GM19099 (cell line): ENCODE measurements around the gene CRYL1.
A peak's percentile ranks its signal among the peaks of the same experiment; 100 is the strongest.

Experiments
- POLR2A ChIP-seq: IDR thresholded peaks from 3 replicates; pipeline ENCODE4 v1.6.1; 2011; ENCODE audit warnings: low read depth; ENCODE audit not compliant: insufficient read length; ENCODE audit errors: extremely low read depth

Gene CRYL1, protein sequence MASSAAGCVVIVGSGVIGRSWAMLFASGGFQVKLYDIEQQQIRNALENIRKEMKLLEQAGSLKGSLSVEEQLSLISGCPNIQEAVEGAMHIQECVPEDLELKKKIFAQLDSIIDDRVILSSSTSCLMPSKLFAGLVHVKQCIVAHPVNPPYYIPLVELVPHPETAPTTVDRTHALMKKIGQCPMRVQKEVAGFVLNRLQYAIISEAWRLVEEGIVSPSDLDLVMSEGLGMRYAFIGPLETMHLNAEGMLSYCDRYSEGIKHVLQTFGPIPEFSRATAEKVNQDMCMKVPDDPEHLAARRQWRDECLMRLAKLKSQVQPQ

DNA sequence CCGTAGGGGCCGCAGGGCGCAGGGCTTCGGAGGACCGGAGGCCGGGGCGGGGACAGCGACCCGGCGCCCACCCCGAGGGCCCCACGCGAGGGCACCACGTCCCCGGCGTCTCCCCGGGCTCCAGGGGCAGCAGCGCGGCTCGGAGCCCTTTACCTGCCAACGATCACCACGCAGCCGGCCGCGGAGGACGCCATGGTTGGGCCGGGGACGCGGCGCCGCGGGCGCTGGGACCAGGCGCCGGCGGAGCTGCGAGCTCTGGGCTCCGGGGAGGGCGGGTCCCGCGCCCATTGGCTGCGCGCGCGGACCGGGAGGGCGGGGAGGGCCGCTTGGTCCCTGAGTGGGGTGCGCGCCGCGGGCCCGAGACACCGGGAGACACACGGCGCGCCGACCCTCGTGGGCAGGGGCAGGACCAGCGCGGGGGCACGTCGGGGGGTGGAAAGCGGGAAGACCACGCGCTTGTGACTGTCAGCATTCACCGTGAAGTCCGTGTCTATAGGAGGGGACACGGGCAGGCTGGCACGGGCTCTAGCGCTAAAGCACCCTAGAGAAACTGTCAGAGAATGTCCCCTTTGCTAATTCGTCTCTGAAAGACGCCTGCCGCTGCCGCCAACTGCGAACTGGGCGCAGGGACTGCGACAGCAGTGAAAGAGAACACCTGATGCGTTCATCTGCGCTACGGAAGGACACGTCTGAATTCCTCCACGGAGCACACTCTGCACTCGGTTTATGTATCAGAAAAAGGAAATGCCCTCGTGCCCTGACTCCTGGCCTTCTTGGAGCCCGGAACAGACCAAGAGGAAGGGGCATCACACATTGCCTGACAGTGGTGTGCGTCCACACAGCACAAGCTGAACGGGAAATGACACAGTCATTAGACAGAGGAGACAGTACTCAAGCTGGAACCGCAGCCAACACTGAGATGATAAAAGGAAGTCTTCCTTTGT is at the start of gene CRYL1:
Gene CRYL1 (minus strand): TSS at position 257 of the 944 bp plus-strand sequence. CDS start 63 bp downstream, at position 194.
- TF ChIP-seq POLR2A: peak; percentile 76

DNA sequence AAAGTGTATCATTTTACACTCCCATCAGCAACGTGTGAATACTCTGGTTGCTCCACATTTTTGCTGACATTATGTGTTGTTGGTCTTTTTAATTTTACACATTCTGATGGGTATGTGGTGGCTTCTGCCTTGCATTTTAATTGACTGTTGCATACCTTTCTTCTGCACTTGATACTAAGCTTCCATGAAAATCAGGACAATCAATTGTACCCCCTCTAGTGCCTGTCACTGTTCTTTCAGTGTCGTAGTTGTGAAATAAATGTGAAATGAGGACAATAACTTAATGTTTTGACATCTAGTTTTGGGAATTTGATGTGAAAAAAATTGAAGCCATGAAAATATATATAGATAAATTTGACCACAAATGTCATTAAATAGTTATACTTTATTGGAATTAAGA is 48.0 kb upstream of the CRYL1 start:
- no peak for TF ChIP-seq POLR2A

DNA sequence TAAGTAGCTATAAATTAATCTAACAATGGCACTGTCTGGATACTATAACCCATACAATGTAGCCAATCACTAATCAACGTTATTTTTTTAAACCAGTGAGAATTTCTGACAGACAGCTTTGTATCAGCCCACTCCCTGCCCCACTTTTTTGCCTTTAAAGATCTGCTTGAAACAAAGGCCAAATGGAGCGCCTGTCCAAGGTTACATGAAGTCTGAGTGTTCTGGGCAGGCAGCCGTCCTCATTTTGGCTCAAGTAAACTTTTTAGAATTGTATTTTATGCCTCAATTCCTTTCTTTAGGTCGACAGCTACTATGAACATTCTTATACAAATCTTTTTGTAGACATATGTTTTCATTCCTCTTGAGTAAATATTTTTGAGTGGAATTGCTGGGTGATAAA is 47.5 kb upstream of the CRYL1 start:
- TF ChIP-seq POLR2A: no peak

DNA sequence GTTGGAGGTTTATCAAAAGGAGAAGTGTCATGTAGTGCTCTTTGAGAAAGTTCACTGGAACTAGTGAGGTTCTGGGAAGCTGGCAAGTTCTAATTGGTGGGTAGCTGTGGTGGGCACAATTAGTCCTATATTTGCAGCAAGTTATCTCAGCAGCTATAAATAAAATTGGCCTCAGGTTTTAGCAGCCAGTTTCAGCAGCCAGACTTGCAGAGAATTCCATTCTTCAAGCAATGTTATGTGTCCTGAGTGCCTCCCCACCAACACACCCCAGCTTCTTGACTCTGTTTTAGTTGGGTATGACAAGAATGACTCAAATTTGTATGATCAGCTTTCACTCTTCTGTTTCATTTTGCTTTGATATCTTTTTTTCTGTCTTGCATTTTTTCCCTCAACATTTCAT is 46.0 kb upstream of the CRYL1 start:
- no peak for TF ChIP-seq POLR2A

DNA sequence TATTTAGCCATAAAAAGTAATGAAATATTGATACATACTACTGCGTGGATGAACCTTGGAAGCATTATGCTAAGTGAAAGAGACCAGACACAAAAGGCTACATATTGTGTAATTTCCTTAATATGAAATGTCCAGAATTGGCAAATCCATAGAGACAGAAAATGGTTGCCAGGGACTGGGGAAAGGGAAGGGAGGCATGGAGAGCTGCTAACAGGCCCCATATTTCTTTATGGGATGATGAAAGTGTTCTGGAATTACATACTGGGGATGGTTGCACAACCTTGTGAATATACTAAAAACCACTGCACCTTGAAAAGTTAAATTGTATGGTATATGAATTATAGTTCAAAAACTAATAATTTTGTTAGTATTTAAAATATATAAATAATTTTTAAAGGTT is 44.9 kb upstream of the CRYL1 start:
- TF ChIP-seq POLR2A: no peak

DNA sequence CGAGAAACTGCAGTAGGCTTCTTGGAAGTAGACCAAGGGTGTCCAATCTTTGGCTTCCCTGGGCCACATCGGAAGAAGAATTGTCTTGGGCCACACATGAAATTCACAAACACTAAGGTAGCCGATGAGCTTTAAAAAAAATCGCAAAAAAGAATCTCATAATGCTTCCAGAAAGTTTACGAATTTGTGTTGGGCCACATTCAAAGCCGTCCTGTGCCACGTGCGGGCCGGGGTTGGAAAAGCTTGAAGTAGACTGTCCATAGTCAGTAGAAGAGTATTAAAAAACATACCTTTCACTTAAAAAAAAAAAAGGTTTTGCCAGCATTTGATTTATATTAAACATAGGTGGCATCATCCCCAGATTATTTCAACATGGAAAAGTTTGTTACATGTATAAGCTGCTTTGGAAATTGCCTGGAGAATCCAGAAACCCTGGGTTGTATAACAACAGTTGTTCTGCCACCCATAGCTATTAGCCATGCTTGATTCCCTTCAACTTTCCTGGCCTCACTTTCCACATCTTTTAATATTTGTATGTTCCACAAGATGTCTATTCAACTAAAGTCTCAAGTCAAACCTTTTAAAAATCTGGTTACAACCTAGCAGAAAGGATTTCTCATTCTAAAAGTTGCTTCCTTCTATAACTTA is 42.3 kb upstream of the CRYL1 start:
- no peak for TF ChIP-seq POLR2A

DNA sequence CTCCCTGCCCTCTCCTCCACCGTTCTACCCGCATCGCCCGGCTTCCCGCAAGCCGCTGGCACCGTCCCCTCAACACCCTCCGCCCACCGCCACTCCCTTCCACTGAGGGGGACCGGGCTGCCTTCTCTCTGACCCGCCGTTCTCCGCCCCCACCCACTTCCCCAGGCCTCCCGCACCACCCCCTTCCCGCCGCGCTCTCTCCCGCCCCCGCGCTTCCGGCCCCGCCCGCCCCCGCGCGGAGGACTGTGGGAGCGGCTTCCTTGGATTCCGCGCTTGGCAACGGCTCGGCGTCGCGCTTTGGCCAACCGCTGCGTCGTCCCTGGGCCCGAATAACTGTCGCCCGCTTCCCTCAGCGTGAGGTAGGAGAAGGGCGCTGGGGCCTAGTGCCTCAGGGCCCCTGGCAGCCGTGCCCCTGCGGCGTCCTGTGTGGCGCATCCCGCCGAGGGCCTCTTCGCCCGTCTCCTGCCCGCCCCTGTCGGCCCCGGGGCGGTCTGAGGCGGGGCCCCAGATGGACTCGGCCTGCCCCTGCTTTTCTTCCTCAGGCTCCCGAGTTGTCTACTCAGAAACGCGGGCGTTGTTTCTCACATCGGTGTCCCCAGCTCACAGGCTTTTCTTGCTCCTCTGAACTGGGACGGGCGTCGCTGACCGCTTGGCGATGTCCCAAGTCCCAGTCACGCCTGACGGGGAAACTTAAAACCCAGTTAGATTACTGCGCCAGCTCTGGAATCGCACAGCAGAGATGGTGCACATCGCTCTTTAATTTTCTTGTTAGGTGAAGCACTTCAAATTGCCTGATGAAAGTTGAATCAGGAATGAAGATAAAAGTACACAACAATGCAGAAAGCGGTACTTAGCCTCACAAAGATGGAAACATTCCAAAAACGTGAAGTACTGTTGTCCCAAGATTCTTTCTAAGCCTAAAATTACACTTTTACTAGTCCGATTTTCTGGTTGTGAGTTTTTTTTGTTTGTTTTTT is 41.5 kb upstream of the CRYL1 start, which contains the start of gene IFT88:
Gene IFT88 (plus strand): TSS at position 260 of the 977 bp plus-strand sequence. CDS start 7,229 bp downstream, outside the sequence.
- TF ChIP-seq POLR2A: peak; percentile 74

DNA sequence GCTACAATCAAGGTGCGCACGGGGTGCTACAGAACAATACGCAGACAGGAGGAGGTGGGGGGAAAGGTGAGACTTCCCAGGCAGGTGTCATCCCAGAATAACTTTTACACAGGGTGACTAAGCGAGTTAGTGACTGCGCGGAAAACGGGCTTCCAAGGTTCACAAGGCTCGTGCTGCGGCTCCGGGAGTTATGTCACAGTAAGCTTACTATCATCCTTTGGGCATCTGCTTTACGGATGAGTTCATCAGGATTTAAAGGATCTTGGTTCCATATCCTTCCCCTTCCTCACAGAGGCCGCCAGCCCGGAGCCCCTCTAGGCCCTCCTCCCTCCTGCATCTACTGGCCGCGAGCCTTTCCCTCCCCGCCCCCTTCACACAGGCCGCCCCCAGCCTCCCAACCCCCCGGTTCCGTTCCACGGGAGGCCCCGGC is 40.8 kb upstream of the CRYL1 start:
- TF ChIP-seq POLR2A: no peak

DNA sequence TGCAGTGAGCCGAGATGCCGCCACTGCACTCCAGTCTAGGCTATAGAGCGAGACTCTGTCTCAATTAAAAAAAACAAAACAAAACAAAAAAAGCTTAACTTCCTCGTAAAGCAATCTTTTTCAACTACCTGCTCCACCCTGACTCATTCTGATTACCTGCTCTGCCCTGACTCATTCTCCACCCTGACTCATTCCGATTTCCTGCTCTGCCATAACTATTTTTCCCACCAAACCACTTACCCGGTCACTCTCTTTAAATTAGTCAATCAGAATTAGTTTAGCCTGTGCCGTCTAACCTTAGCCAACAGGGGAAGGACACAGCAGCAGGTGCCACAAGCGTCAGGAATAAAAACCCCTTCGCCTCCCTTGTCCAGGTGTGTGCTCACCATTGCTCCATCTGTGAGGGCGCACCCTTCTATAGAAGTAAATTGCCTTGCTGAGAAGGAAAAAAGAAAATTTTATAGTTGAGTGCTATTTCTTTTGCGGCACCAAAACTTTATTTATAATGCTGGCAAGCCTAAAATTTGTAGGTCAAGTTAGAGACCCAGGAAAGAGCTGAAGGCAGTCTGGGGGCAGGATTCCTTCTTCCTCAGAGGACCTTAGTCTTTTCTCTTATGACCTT is 39.6 kb upstream of the CRYL1 start:
- no peak for TF ChIP-seq POLR2A

DNA sequence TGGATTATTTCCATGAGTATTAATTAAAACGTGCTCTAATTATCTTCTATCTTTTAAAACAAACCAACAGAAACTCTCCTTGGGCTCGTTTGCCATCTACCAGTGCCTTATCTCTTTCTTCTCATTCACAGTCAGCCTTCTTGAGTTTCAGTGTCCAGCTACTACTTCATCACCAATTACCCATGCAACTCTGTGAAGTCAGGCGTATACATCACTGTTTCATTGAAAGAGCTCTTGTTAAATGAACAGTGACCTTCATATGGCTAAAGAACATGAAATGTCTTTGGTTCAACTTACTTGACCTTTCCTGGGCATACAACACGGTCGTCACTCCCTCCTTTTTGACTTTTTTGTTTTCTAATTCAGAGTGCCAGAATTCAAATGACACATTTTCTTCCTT is 36.1 kb upstream of the CRYL1 start:
- TF ChIP-seq POLR2A: no peak

DNA sequence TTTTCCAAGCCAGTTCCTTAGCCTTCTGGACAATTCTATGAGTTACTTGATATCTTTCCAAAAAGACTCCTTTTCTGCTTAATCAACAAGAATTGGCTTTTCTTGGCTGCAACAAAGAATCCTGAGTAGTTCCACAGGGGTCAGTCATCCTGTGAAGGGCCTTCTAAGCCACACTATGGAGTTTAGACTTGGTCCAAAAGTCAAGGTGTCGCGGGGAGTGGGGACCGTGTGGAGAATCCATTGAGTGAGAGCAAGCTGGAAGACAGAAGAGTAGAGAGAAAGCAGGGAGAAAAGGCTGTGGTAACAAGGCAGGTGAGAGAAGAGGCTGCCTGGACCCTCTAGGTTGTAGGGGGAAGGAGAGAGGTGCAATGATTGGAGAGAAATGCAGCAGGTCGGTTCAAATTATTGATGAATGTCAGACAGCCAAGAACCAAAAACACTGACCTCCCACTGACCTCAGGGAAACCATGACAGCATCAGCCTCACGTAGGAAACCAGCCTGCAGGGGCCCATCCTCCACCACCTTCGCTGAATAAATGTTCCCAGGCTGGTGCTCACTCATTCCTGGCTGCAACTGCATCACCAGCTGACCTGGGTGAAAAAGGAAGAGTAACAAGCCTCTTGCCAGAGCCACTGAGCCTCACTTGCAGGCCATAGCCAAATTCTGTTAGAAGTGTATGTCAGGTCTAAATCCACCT is 34.2 kb upstream of the CRYL1 start:
- no peak for TF ChIP-seq POLR2A

DNA sequence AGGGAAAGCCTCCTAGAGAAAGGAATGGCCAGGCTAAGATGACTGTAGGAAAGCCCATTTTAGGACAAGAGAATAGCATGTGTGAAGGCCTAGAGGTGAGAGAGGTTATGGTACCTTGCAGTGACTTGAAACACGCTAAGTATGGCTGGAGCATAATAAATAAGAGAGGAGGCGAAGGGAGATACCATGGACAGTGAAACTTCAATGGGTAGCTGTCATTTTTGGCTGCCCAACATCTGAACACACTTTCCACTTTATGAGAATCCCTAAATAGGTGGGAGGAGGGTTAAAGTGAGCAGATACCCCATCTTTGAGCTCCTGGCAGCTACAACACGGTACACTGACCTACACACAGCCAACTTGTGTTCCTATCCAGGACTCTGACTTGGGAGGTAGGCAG is 33.3 kb upstream of the CRYL1 start:
- no peak for TF ChIP-seq POLR2A

DNA sequence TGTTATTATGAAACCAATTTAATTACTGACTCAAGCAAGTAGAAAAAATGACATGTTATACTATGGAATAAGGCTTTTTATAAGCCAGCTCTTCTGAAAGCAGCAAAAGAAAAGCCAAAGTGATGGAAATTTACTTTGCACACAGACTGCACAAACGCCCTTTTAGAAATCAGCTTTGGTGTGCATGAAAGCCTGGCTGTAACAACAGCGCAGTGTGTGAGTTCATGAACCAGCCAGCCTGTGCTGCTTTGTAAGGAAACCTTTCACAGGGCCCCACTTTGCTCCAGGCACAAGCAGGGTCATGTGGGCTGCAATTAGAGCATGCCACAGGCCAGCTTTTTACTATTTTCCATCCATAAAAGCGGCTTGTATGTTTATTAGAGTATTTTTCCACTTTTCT is 27.7 kb upstream of the CRYL1 start:
- TF ChIP-seq POLR2A: no peak

DNA sequence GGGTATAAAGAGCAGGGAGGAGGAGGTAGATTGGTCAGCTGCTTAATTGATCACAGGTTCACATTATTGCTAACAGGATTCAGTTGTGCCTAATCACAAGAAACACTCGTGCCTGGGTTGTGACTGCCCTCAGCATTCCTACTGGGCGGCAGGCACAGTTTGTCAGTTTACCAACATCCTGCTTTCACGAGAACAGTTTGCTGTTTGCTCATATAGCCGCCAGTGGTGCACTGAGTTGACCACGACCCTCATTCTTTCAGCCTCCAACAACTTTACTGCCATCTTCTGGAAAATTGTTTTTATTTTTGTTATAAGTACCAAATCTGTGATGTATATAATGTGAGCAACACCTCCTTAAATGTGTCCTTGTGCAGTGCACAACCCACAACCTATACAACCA is 25.1 kb upstream of the CRYL1 start:
- no peak for TF ChIP-seq POLR2A

DNA sequence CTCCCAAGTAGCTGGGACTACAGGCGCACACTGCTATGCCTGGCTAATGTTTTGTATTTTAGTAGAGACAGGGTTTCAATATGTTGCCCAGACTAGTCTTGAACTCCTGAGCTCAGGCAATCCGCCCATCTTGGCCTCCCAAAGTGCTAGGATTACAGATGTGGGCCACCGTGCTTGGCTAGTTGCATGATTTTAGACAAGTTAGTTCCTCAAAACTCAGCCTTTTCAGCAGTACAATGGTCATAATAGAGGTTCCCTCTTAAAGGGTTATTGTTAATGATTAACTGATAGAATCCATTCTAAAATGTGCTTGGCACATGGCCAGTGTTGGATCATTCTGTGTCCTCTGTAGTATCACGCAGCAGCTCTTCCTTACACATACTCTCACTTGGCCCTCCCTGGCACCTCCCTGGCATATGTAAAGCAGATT is 21.8 kb upstream of the CRYL1 start:
- no peak for TF ChIP-seq POLR2A
